Choroid plexus epithelial cell (primary cell): ENCODE results near the gene FYB1.

Experiments
- DNase-seq: peaks from one replicate; pipeline ENCODE4 v3.0.0-alpha.2; 2010; ENCODE audit warnings: low read depth
- H3K4me3 ChIP-seq: 2 replicates; pipeline ENCODE4 v1.5.1; 2011; ENCODE audit warnings: low read depth, mild to moderate bottlenecking, control low read depth, low read length, moderate library complexity
- CTCF ChIP-seq: conservative IDR thresholded peaks from 2 replicates; pipeline ENCODE4 v1.5.1; 2011; ENCODE audit warnings: low read depth, mild to moderate bottlenecking, control low read depth, inconsistent platforms, low read length, moderate library complexity

Gene FYB1

GRCh38 chr5:39072925-39073766 is 146.2 kb downstream of the FYB1 start:
- DNase-seq = peak; percentile 52
- no peak for TF ChIP-seq CTCF
- peak overlapping the region; percentile 92 for H3K4me3 ChIP-seq

GRCh38 chr5:39068099-39068498 is 151.3 kb downstream of the FYB1 start:
- TF ChIP-seq CTCF = no peak
- H3K4me3 ChIP-seq = no peak overlapping the region
- DNase-seq = no peak

GRCh38 chr5:39064450-39064849 is 154.9 kb downstream of the FYB1 start:
- DNase-seq = no peak
- no peak for TF ChIP-seq CTCF
- no peak overlapping the region for H3K4me3 ChIP-seq

GRCh38 chr5:39063037-39063436 is 156.3 kb downstream of the FYB1 start:
- TF ChIP-seq CTCF = no peak
- no peak overlapping the region for H3K4me3 ChIP-seq
- peak; percentile 15 for DNase-seq

- no peak for TF ChIP-seq CTCF
- H3K4me3 ChIP-seq = no peak overlapping the region
- DNase-seq = no peak
These were observed 156.8 kb downstream of the FYB1 start for GRCh38 chr5:39062530-39062929.

GRCh38 chr5:39062104-39062503 is 157.3 kb downstream of the FYB1 start:
- no peak for TF ChIP-seq CTCF
- H3K4me3 ChIP-seq = no peak overlapping the region
- DNase-seq = no peak

- no peak overlapping the region for H3K4me3 ChIP-seq
- TF ChIP-seq CTCF = no peak
- DNase-seq = no peak
These were observed 160.3 kb downstream of the FYB1 start for GRCh38 chr5:39059064-39059463.
